ENCODE measurements around the gene TICRR.

The TICRR gene

GRCh38 chr15:89630974-89631901, 56.0 kb downstream of the TICRR start:
- no peak for DNase-seq

- DNase-seq = no peak
These were observed 56.6 kb downstream of the TICRR start for GRCh38 chr15:89631902-89632264.

GRCh38 chr15:89632563-89633430, 57.5 kb downstream of the TICRR start:
- no peak for DNase-seq

- DNase-seq = no peak
These were observed 58.3 kb downstream of the TICRR start for GRCh38 chr15:89633585-89633984.

- DNase-seq = no peak
These were observed 65.0 kb downstream of the TICRR start for GRCh38 chr15:89640245-89640644.

- no peak for DNase-seq
These were observed 65.8 kb downstream of the TICRR start for GRCh38 chr15:89641053-89641452.

GRCh38 chr15:89642106-89642505, 66.8 kb downstream of the TICRR start:
- no peak for DNase-seq

- DNase-seq = no peak
These were observed 70.4 kb downstream of the TICRR start for GRCh38 chr15:89645680-89646079.

- no peak for DNase-seq
These were observed 71.3 kb downstream of the TICRR start for GRCh38 chr15:89646416-89647141.

- DNase-seq = peak; percentile 52
These were observed 72.1 kb downstream of the TICRR start for GRCh38 chr15:89647191-89647851.

GRCh38 chr15:89648106-89649012, 73.1 kb downstream of the TICRR start:
- no peak for DNase-seq

GRCh38 chr15:89649013-89649625, 73.8 kb downstream of the TICRR start:
- no peak for DNase-seq

- DNase-seq = no peak
These were observed 74.4 kb downstream of the TICRR start for GRCh38 chr15:89649716-89650115.

- no peak for DNase-seq
These were observed 76.9 kb downstream of the TICRR start for GRCh38 chr15:89652131-89652530.

- DNase-seq = no peak
These were observed 77.4 kb downstream of the TICRR start for GRCh38 chr15:89652666-89653065.

- DNase-seq = no peak
These were observed 78.3 kb downstream of the TICRR start for GRCh38 chr15:89653578-89653977.

GRCh38 chr15:89654301-89654761, 79.1 kb downstream of the TICRR start:
- no peak for DNase-seq

GRCh38 chr15:89654847-89655805, 79.9 kb downstream of the TICRR start, which contains the start of gene KIF7:
Gene KIF7 (minus strand): TSS chr15:89655467. CDS start chr15:89652930, 2,537 bp downstream.
- DNase-seq = no peak

- no peak for DNase-seq
These were observed 81.0 kb downstream of the TICRR start for GRCh38 chr15:89656116-89656815.

All from activated gamma-delta T cell treated with Interleukin-2 at 50 U/mL for 16 hours (primary cell).